KMS-11 (cell line): ENCODE measurements around the gene CTNNA2.

Experiments
- H2AFZ ChIP-seq: fragments of 200-600 bp; sonication (generic); 2 replicates; pipeline ENCODE4 v1.6.1; 2016; ENCODE audit warnings: antibody characterized with exemption, mixed run types, low read depth
- H3K27ac ChIP-seq: fragments of 200-600 bp; sonication (generic); 2 replicates; pipeline ENCODE4 v1.6.1; 2016; ENCODE audit warnings: mild to moderate bottlenecking, mixed run types
- H3K27me3 ChIP-seq: fragments of 200-600 bp; sonication (generic); 2 replicates; pipeline ENCODE4 v1.6.1; 2017; ENCODE audit warnings: mild to moderate bottlenecking, low read depth, mixed run types, moderate library complexity; ENCODE audit not compliant: insufficient read depth
- H3K36me3 ChIP-seq: fragments of 200-600 bp; sonication (generic); 2 replicates; pipeline ENCODE4 v1.6.1; 2017; ENCODE audit warnings: mild to moderate bottlenecking, mixed run types; ENCODE audit not compliant: insufficient read depth
- H3K4me1 ChIP-seq: fragments of 200-600 bp; sonication (generic); 2 replicates; pipeline ENCODE4 v1.6.1; 2016; ENCODE audit warnings: mild to moderate bottlenecking, low read depth, mixed run types; ENCODE audit not compliant: poor library complexity, severe bottlenecking
- H3K4me2 ChIP-seq: fragments of 200-600 bp; sonication (generic); 2 replicates; pipeline ENCODE4 v1.7.0; 2016; ENCODE audit warnings: mild to moderate bottlenecking, mixed run types
- H3K4me3 ChIP-seq: fragments of 200-600 bp; sonication (generic); IDR thresholded peaks from 2 replicates; pipeline ENCODE4 v1.6.1; 2017; ENCODE audit warnings: low read depth, low read length, mixed read lengths; ENCODE audit not compliant: insufficient read depth
- H3K79me2 ChIP-seq: fragments of 200-600 bp; sonication (generic); 2 replicates; pipeline ENCODE4 v1.6.1; 2016; ENCODE audit warnings: low read depth, mixed run types; ENCODE audit not compliant: insufficient read depth
- H3K9ac ChIP-seq: fragments of 200-600 bp; sonication (generic); 2 replicates; pipeline ENCODE4 v1.6.1; 2016; ENCODE audit warnings: mild to moderate bottlenecking, mixed run types
- H4K20me1 ChIP-seq: fragments of 200-600 bp; sonication (generic); 2 replicates; pipeline ENCODE4 v1.6.1; 2016; ENCODE audit warnings: mild to moderate bottlenecking, mixed run types; ENCODE audit not compliant: insufficient read depth
- TF ChIP-seq, protein P1 (sequence below): fragments of 200-600 bp; sonication (generic); conservative IDR thresholded peaks from 2 replicates; pipeline ENCODE4 v1.6.1; 2017; ENCODE audit warnings: low read depth, mild to moderate bottlenecking, antibody characterized with exemption, low read length, moderate library complexity, mixed read lengths

Gene CTNNA2

DNA sequence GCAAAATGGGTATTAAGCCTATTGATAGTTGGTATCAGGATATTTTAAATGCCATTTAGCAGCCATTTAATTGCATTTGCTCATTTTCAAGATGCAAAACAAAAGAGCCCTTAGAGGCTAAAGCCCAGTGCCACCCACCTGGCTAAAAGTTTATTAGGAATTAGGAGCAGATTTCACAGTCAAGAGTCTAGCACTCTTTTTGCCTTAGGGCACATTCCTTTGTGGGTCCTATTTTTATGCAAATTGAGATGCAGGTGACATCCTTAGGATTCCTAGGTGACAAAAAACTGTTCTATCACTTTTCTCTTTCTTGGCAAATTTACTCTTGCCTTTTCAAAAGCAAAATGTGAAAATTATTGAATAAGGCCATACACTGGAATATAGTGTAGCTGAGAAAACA, 42.0 kb downstream of the CTNNA2 start:
- no peaks in the 10 kb centered on the region for H3K27me3 ChIP-seq
- no peak overlapping the region for H3K4me2 ChIP-seq
- no peak overlapping the region for H2AFZ ChIP-seq
- H3K4me1 ChIP-seq, result no peaks in the 10 kb centered on the region
- TF ChIP-seq, protein P1, sequence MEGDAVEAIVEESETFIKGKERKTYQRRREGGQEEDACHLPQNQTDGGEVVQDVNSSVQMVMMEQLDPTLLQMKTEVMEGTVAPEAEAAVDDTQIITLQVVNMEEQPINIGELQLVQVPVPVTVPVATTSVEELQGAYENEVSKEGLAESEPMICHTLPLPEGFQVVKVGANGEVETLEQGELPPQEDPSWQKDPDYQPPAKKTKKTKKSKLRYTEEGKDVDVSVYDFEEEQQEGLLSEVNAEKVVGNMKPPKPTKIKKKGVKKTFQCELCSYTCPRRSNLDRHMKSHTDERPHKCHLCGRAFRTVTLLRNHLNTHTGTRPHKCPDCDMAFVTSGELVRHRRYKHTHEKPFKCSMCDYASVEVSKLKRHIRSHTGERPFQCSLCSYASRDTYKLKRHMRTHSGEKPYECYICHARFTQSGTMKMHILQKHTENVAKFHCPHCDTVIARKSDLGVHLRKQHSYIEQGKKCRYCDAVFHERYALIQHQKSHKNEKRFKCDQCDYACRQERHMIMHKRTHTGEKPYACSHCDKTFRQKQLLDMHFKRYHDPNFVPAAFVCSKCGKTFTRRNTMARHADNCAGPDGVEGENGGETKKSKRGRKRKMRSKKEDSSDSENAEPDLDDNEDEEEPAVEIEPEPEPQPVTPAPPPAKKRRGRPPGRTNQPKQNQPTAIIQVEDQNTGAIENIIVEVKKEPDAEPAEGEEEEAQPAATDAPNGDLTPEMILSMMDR, result no peak
- no peaks in the 10 kb centered on the region for H4K20me1 ChIP-seq
- H3K9ac ChIP-seq, result no peak overlapping the region
- H3K4me3 ChIP-seq, result no peak overlapping the region
- H3K36me3 ChIP-seq, result no peaks in the 10 kb centered on the region
- no peak overlapping the region for H3K27ac ChIP-seq
- H3K79me2 ChIP-seq, result no peaks in the 10 kb centered on the region

- Histone ChIP-seq H3K9ac (no peak overlapping the region), H3K79me2 (no peaks in the 10 kb centered on the region), H3K27ac (no peak overlapping the region), H3K4me2 (no peak overlapping the region), H4K20me1 (no peaks in the 10 kb centered on the region), H3K4me1 (no peaks in the 10 kb centered on the region), H3K36me3 (no peaks in the 10 kb centered on the region), H3K4me3 (no peak overlapping the region), H3K27me3 (no peaks in the 10 kb centered on the region), H2AFZ (no peak overlapping the region)
- TF ChIP-seq, protein P1, result no peak
Measured at GRCh38 chr2:79564065-79564464, 51.2 kb downstream of the CTNNA2 start.

DNA sequence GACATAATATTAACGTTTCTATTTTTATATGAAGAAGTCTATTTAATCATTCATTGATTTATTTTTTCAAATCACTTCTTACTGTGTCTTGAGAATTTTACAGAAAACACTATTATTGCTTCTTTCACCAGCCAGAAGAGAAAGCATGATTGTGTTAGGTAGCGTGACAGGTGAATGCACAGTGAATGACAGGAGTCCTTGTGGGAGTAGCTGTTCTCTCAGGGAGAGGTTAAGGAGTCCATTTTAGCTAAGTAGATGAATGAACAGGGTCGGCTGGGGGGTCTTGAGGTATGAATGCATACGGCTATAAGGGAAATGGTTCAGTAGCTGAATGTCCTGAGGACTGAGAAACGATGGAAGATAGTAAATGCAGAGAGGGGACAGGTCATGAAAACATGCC, 56.2 kb downstream of the CTNNA2 start:
- Histone ChIP-seq H3K36me3 (no peaks in the 10 kb centered on the region), H3K4me2 (no peak overlapping the region), H3K79me2 (no peaks in the 10 kb centered on the region), H4K20me1 (no peaks in the 10 kb centered on the region), H3K4me1 (no peaks in the 10 kb centered on the region), H3K4me3 (no peak overlapping the region), H2AFZ (no peak overlapping the region), H3K9ac (no peak overlapping the region), H3K27ac (no peak overlapping the region), H3K27me3 (no peaks in the 10 kb centered on the region)
- TF ChIP-seq, protein P1, result no peak

GRCh38 chr2:79573895-79574674, 61.2 kb downstream of the CTNNA2 start:
- Histone ChIP-seq H3K9ac (no peak overlapping the region), H3K4me1 (no peaks in the 10 kb centered on the region), H2AFZ (no peak overlapping the region), H3K79me2 (no peaks in the 10 kb centered on the region), H3K27me3 (no peaks in the 10 kb centered on the region), H4K20me1 (no peaks in the 10 kb centered on the region), H3K36me3 (no peaks in the 10 kb centered on the region), H3K4me3 (no peak overlapping the region), H3K27ac (no peak overlapping the region), H3K4me2 (no peak overlapping the region)
- TF ChIP-seq, protein P1, result no peak
